ENCODE measurements around the gene A1CF.
"Not testable (repeated sequence)": the region's sequence is repeated elsewhere in the genome, so short reads cannot be mapped to it uniquely, and the experiment has no call there.

The A1CF gene

GRCh38 chr10:50787962-50788361 lies 97.5 kb downstream of the A1CF start:
- not testable (repeated sequence) for DNase-seq

GRCh38 chr10:50782017-50782416 lies 103.4 kb downstream of the A1CF start:
- DNase-seq = not testable (repeated sequence)

GRCh38 chr10:50780036-50780435 lies 105.4 kb downstream of the A1CF start:
- not testable (repeated sequence) for DNase-seq

- not testable (repeated sequence) for DNase-seq
Observed at GRCh38 chr10:50774868-50775267, 110.6 kb downstream of the A1CF start.

- DNase-seq = not testable (repeated sequence)
Observed at GRCh38 chr10:50772042-50772441, 113.4 kb downstream of the A1CF start.

GRCh38 chr10:50766774-50767513 lies 118.5 kb downstream of the A1CF start:
- not testable (repeated sequence) for DNase-seq

Data from activated naive CD4-positive, alpha-beta T cell treated with Interleukin-2 at 50 U/mL for 16 hours (primary cell).